Mesendoderm (in vitro differentiated cells): ENCODE measurements around the gene GRIFIN.

ENCODE experiments used
- DNase-seq: peaks from one replicate; pipeline ENCODE4 v3.0.0; 2013
- H2AK5ac ChIP-seq: 2 replicates; pipeline ENCODE4 v1.6.1; 2013; ENCODE audit warnings: low read length, inconsistent platforms
- H2BK120ac ChIP-seq: 2 replicates; pipeline ENCODE4 v1.6.1; 2013; ENCODE audit warnings: low read depth, mild to moderate bottlenecking, low read length, moderate library complexity, mixed read lengths
- H2BK15ac ChIP-seq: replicated peaks from 2 replicates; pipeline ENCODE4 v1.6.1; 2013; ENCODE audit warnings: low read depth, mild to moderate bottlenecking, moderate library complexity
- H2BK5ac ChIP-seq: 2 replicates; pipeline ENCODE4 v1.6.1; 2013; ENCODE audit warnings: low read length, inconsistent platforms
- H3K18ac ChIP-seq: 2 replicates; pipeline ENCODE4 v1.6.1; 2013; ENCODE audit warnings: mild to moderate bottlenecking, low read length, mixed read lengths
- H3K23ac ChIP-seq: one replicate; pipeline ENCODE4 v1.6.1; 2013; ENCODE audit warnings: low read length
- H3K27ac ChIP-seq: 2 replicates; pipeline ENCODE4 v1.5.1; 2013; ENCODE audit warnings: low read depth, mild to moderate bottlenecking, inconsistent platforms, low read length, moderate library complexity
- H3K27me3 ChIP-seq: 2 replicates; pipeline ENCODE4 v1.6.1; 2013; ENCODE audit warnings: low read length, control low read depth, mild to moderate bottlenecking, inconsistent platforms; ENCODE audit not compliant: insufficient read depth, poor library complexity
- H3K36me3 ChIP-seq: 2 replicates; pipeline ENCODE4 v1.6.1; 2013; ENCODE audit warnings: low read length, inconsistent platforms; ENCODE audit not compliant: control insufficient read depth, insufficient read depth
- H3K4ac ChIP-seq: one replicate; pipeline ENCODE4 v1.6.1; 2013; ENCODE audit warnings: low read depth, mild to moderate bottlenecking, low read length, moderate library complexity
- H3K4me1 ChIP-seq: 2 replicates; pipeline ENCODE4 v1.6.1; 2013; ENCODE audit warnings: low read depth, low read length, inconsistent platforms; ENCODE audit not compliant: control insufficient read depth
- H3K4me2 ChIP-seq: 2 replicates; pipeline ENCODE4 v1.6.1; 2013; ENCODE audit warnings: low read length
- H3K4me3 ChIP-seq: 2 replicates; pipeline ENCODE4 v1.5.1; 2013; ENCODE audit warnings: mild to moderate bottlenecking, low read length
- H3K56ac ChIP-seq: one replicate; pipeline ENCODE4 v1.6.1; 2013; ENCODE audit warnings: low read length
- H3K79me1 ChIP-seq: 2 replicates; pipeline ENCODE4 v1.6.1; 2013; ENCODE audit warnings: low read length, inconsistent platforms
- H3K79me2 ChIP-seq: 2 replicates; pipeline ENCODE4 v1.6.1; 2013; ENCODE audit warnings: mild to moderate bottlenecking, low read length; ENCODE audit not compliant: control insufficient read depth, insufficient read depth
- H3K9ac ChIP-seq: 2 replicates; pipeline ENCODE4 v1.6.1; 2013; ENCODE audit warnings: low read length, inconsistent platforms
- H4K5ac ChIP-seq: one replicate; pipeline ENCODE4 v1.6.1; 2013; ENCODE audit warnings: low read length
- H4K8ac ChIP-seq: one replicate; pipeline ENCODE4 v1.6.1; 2013; ENCODE audit warnings: low read depth, mild to moderate bottlenecking, control low read depth, low read length, moderate library complexity
- WGBS: extraction: QIAGEN DNeasy Blood & Tissue Kit; methylation state at CpG from one replicate; pipeline ENCODE4 v1.1.7; 2013; ENCODE audit warnings: low lambda C conversion rate, missing lambda C conversion rate; ENCODE audit not compliant: insufficient coverage; ENCODE audit errors: extremely low coverage; 5-methylcytosine and 5-hydroxymethylcytosine counted together

The GRIFIN gene

DNA sequence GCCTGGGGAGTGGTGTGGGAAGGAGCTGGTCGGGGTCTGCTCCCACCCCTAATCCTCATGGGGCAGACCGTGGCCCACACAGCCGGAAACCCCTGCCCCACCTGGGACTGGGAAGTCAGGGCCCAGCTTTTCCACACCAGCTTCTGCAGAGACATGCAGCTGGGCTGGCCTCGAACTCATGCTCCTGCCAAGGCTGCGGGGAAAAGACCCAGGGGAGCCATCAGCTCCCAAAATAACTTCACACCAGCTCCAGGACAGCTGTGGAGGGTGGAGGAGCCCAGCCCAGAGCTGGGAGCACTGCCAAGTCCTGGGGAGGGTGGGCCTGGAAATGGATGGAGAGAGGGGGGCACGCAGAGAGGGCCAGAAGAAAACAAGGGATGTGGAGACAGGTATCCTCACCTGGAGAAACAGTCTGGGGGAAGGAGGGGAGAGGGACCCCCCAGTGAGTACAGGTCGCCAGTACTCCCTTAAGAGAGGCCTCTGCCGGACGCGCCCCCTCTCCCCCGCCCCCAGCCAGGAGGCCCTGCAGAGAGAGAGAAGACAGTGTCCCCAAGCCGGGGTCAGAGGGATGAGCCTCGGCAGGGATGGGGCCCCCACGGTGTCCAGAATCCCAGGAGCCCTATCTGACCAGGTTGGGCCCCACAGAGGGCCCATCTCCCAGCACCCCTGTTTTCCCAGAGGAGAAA is 11.5 kb upstream of the GRIFIN start:
- Histone ChIP-seq H3K4me3 (no peak overlapping the region), H3K56ac (no peak overlapping the region), H3K9ac (no peak overlapping the region), H3K4me2 (no peak overlapping the region), H3K79me1 (no peaks in the 10 kb centered on the region), H3K36me3 (no peaks in the 10 kb centered on the region), H4K8ac (no peak overlapping the region), H4K5ac (no peak overlapping the region), H2BK5ac (no peak overlapping the region), H3K18ac (no peak overlapping the region), H2BK15ac (no peak overlapping the region), H3K23ac (no peak overlapping the region), H2BK120ac (no peak overlapping the region), H3K4me1 (no peaks in the 10 kb centered on the region), H3K4ac (no peak overlapping the region), H3K27ac (no peak overlapping the region), H3K27me3 (no peaks in the 10 kb centered on the region), H3K79me2 (no peaks in the 10 kb centered on the region), H2AK5ac (no peak overlapping the region)
- no CpG with 5 or more reads among the region's 14 CpGs for WGBS
- DNase-seq: no peak

DNA sequence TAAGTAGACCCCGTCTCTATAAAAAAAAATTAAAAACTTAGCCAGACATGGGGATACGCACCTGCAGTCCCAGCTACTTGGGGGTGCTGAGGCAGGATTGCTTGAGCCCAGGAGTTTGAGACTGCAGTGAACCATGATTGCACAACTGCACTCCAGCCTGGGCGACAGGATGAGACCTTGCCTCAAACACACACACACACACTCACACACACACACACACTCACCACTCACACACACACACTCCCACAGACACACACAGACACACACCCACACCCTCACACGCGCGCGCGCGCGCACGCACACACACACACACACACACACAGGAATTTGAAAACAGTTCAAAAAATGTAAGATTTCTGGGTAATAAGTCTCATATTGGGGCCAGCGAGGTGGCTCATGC is 8.7 kb upstream of the GRIFIN start:
- Histone ChIP-seq H3K27me3 (no peaks in the 10 kb centered on the region), H3K36me3 (no peaks in the 10 kb centered on the region), H3K4me2 (no peak overlapping the region), H2BK120ac (no peak overlapping the region), H3K56ac (no peak overlapping the region), H3K18ac (no peak overlapping the region), H2BK15ac (no peak overlapping the region), H3K4ac (no peak overlapping the region), H3K79me2 (no peaks in the 10 kb centered on the region), H3K23ac (no peak overlapping the region), H3K4me3 (no peak overlapping the region), H4K8ac (no peak overlapping the region), H2BK5ac (no peak overlapping the region), H2AK5ac (no peak overlapping the region), H4K5ac (no peak overlapping the region), H3K9ac (no peak overlapping the region), H3K4me1 (no peaks in the 10 kb centered on the region), H3K27ac (no peak overlapping the region), H3K79me1 (no peaks in the 10 kb centered on the region)
- DNase-seq: no peak
- WGBS: no CpG with 5 or more reads among the region's 12 CpGs

DNA sequence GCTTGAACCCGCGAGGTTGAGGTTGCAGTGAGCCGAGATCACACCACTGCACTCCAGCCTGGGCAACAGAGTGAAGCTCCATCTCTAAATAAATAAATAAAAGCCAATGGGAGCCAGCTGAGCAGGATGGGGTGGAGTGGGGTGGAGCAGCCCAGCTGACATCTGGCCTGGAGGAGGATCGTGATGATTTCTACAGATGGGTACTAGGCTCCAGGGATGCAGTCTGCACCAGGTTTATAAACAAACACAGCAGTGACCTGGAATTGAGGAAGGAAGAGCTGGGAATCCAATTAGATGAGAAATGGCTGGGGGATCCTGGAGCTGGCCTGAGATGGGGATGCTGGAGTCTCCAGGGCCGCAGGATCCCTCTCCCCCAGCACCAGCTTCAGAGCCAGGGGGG is 7.3 kb upstream of the GRIFIN start:
- no peak overlapping the region for H2BK5ac ChIP-seq
- H3K79me1 ChIP-seq: no peaks in the 10 kb centered on the region

GRCh38 chr7:2482725-2483451 is 6.7 kb upstream of the GRIFIN start:
- Histone ChIP-seq H3K4ac (no peak overlapping the region), H2BK15ac (no peak overlapping the region), H3K79me2 (no peaks in the 10 kb centered on the region), H2BK120ac (no peak overlapping the region), H3K4me1 (no peaks in the 10 kb centered on the region), H3K79me1 (no peaks in the 10 kb centered on the region), H3K4me3 (no peak overlapping the region), H3K27me3 (no peaks in the 10 kb centered on the region), H3K56ac (no peak overlapping the region), H3K4me2 (no peak overlapping the region), H2BK5ac (no peak overlapping the region), H3K9ac (no peak overlapping the region), H3K23ac (no peak overlapping the region), H2AK5ac (no peak overlapping the region), H3K18ac (no peak overlapping the region), H4K5ac (no peak overlapping the region), H3K36me3 (no peaks in the 10 kb centered on the region), H3K27ac (no peak overlapping the region), H4K8ac (no peak overlapping the region)
- DNase-seq: no peak
- no CpG with 5 or more reads among the region's 10 CpGs for WGBS

More for the DNA sequence above, 7.3 kb upstream of the GRIFIN start:
- Histone ChIP-seq H3K4me2 (no peak overlapping the region), H3K9ac (no peak overlapping the region), H3K79me2 (no peaks in the 10 kb centered on the region), H3K27me3 (no peaks in the 10 kb centered on the region), H3K4me3 (no peak overlapping the region), H3K4me1 (no peaks in the 10 kb centered on the region), H2BK120ac (no peak overlapping the region), H3K4ac (no peak overlapping the region), H2BK15ac (no peak overlapping the region), H3K56ac (no peak overlapping the region), H3K23ac (no peak overlapping the region), H3K18ac (no peak overlapping the region), H3K27ac (no peak overlapping the region), H4K8ac (no peak overlapping the region), H2AK5ac (no peak overlapping the region), H3K36me3 (no peaks in the 10 kb centered on the region), H4K5ac (no peak overlapping the region)
- no peak for DNase-seq
- no CpG with 5 or more reads among the region's 5 CpGs for WGBS

DNA sequence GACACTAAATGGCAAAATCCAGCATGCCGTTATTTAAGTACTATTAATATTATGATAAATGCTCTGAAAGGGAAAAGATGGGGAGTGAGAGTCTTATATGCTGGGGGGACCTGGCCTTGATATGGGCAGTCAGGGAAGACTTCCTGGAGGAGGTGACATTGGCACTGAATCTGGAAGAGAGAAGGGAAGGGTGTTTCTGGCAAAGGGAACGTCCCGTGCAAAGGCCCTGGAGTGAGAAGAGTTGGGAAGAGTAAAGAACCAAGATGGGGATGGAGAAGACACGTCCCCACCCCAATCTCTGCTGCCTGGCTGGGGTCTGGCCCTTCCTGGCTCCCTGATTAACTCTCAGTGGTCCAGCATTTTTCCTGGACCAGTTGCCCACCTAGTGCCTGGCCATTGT is 5.0 kb upstream of the GRIFIN start:
- H4K5ac ChIP-seq: no peak overlapping the region

More for the DNA sequence above, 5.0 kb upstream of the GRIFIN start:
- Histone ChIP-seq H3K4me2 (no peak overlapping the region), H3K36me3 (no peaks in the 10 kb centered on the region), H4K8ac (no peak overlapping the region), H3K27me3 (no peaks in the 10 kb centered on the region), H3K79me2 (no peaks in the 10 kb centered on the region), H3K79me1 (no peaks in the 10 kb centered on the region), H2BK120ac (no peak overlapping the region), H3K23ac (no peak overlapping the region), H3K4me1 (no peaks in the 10 kb centered on the region), H3K27ac (no peak overlapping the region), H3K4me3 (no peak overlapping the region), H3K9ac (no peak overlapping the region), H2AK5ac (no peak overlapping the region), H2BK15ac (no peak overlapping the region), H2BK5ac (no peak overlapping the region), H3K18ac (no peak overlapping the region), H3K56ac (no peak overlapping the region), H3K4ac (no peak overlapping the region)
- no CpG with 5 or more reads among the region's 4 CpGs for WGBS
- no peak for DNase-seq
